ENCODE results near the gene DYDC2. TPM values are rescaled to one million over a fixed set of nuclear protein-coding genes. Genes with fewer than 3 reads are reported as not detected.
A peak's percentile ranks its signal among the peaks of the same experiment; 100 is the strongest.

The DYDC2 gene
- total and polyA plus RNA-seq, 2 donors (not counting 1 experiment from before 2014, with no cell fraction given): not detected

DNA sequence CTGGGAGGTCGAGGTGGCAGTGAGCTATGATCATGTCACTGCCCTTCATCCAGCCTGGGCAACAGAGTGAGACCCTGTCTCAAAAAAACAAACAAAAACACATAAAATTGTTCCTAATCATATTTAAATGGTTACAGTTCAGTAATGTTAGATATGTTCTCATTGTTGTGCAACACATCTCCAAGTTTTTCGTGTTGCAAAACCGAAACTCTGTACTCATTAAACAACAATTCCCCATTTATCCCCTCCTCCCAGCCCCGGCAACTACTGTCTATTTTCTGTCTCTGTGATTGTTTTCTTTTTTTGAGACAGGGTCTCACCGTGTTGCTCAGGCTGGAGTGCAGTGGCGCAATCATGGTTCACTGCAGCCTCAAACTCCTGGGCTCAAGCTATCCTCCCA is 35.7 kb downstream of the DYDC2 start:
- Histone ChIP-seq H4K20me1 (ENCODE audit: control insufficient read depth, extremely low read depth, insufficient read depth, low read length) (no peaks in the 10 kb centered on the region), H3K27ac (ENCODE audit: insufficient read depth, low read length) (no peak overlapping the region), H3K36me3 (ENCODE audit: control insufficient read depth, insufficient read depth, low read length) (no peaks in the 10 kb centered on the region), H3K79me2 (ENCODE audit: control insufficient read depth, insufficient read depth, low read length) (no peaks in the 10 kb centered on the region), H3K4me2 (ENCODE audit: extremely low read depth, insufficient read depth, low read length) (no peak overlapping the region), H3K9ac (ENCODE audit: insufficient read depth, low read length) (no peak overlapping the region), H3K4me1 (ENCODE audit: control insufficient read depth, extremely low read depth, insufficient read depth, low read length) (no peaks in the 10 kb centered on the region), H3K4me3 (replicated peaks in 1 of 4; ENCODE audit: control extremely low read depth in 1 of 4, insufficient read depth in 1 of 4, low read depth in 3 of 4, low read length in 4 of 4) (no peak overlapping the region), H3K27me3 (ENCODE audit: control insufficient read depth, insufficient read depth, low read length) (no peaks in the 10 kb centered on the region), H2AFZ (ENCODE audit: low read length) (no peak overlapping the region), H3K9me3 (ENCODE audit: control insufficient read depth, insufficient read depth, low read depth, low read length) (no peaks in the 10 kb centered on the region)
- DNase-seq (ENCODE audit: low read depth in 2 of 2): peak in 1 of 2 donors; percentile 26
- TF ChIP-seq, protein P1, sequence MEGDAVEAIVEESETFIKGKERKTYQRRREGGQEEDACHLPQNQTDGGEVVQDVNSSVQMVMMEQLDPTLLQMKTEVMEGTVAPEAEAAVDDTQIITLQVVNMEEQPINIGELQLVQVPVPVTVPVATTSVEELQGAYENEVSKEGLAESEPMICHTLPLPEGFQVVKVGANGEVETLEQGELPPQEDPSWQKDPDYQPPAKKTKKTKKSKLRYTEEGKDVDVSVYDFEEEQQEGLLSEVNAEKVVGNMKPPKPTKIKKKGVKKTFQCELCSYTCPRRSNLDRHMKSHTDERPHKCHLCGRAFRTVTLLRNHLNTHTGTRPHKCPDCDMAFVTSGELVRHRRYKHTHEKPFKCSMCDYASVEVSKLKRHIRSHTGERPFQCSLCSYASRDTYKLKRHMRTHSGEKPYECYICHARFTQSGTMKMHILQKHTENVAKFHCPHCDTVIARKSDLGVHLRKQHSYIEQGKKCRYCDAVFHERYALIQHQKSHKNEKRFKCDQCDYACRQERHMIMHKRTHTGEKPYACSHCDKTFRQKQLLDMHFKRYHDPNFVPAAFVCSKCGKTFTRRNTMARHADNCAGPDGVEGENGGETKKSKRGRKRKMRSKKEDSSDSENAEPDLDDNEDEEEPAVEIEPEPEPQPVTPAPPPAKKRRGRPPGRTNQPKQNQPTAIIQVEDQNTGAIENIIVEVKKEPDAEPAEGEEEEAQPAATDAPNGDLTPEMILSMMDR (conservative IDR thresholded peaks at IDR 0.05 in 1 of 2, IDR thresholded peaks at IDR 0.05 in 1 of 2; ENCODE audit: low read depth in 1 of 2, low read length in 2 of 2): no peak
- TF ChIP-seq EZH2 (IDR thresholded peaks at IDR 0.05; ENCODE audit: low read length, missing control alignments): no peak

DNA sequence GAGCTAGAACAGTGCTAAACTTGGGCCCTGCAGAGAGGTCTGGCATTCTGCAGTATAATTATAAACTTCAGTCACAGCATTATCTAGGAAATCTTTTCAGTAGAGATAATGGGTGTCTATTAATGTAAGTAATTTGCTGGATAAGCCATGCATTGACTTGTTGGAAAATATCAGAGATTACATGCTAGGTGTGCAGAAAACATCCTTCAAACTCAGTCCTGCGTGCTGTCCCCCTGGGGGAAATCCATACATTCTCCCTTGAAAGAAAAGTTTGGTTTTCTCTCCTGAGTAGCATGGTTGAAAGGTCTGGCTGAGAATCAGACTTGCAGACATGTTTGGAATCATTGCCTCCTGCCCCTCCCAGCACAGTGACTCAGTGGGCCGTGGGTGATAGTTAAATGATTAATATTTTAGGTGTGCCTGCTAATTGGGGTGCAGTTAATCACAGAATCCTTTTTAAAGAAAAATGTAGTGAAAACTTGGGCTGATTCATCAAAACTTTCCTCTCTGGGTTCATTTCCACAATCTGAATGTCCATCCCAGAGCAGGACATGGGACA is 37.9 kb downstream of the DYDC2 start:
- no peaks in the 10 kb centered on the region for H3K27me3 ChIP-seq (ENCODE audit: control insufficient read depth, insufficient read depth, low read length)
- DNase-seq (ENCODE audit: low read depth in 2 of 2): no peak
- H3K36me3 ChIP-seq (ENCODE audit: control insufficient read depth, insufficient read depth, low read length): no peaks in the 10 kb centered on the region
- H3K4me1 ChIP-seq (ENCODE audit: control insufficient read depth, extremely low read depth, insufficient read depth, low read length): no peaks in the 10 kb centered on the region
- no peaks in the 10 kb centered on the region for H3K9me3 ChIP-seq (ENCODE audit: control insufficient read depth, insufficient read depth, low read depth, low read length)
- H3K9ac ChIP-seq (ENCODE audit: insufficient read depth, low read length): no peak overlapping the region
- no peaks in the 10 kb centered on the region for H4K20me1 ChIP-seq (ENCODE audit: control insufficient read depth, extremely low read depth, insufficient read depth, low read length)
- no peak overlapping the region for H3K4me2 ChIP-seq (ENCODE audit: extremely low read depth, insufficient read depth, low read length)
- H3K79me2 ChIP-seq (ENCODE audit: control insufficient read depth, insufficient read depth, low read length): no peaks in the 10 kb centered on the region
- H3K27ac ChIP-seq (ENCODE audit: insufficient read depth, low read length): no peak overlapping the region
- no peak overlapping the region for H3K4me3 ChIP-seq (replicated peaks in 1 of 4; ENCODE audit: control extremely low read depth in 1 of 4, insufficient read depth in 1 of 4, low read depth in 3 of 4, low read length in 4 of 4)
- H2AFZ ChIP-seq (ENCODE audit: low read length): no peak overlapping the region
- TF ChIP-seq, protein P1 (conservative IDR thresholded peaks at IDR 0.05 in 1 of 2, IDR thresholded peaks at IDR 0.05 in 1 of 2; ENCODE audit: low read depth in 1 of 2, low read length in 2 of 2): no peak
- no peak for TF ChIP-seq EZH2 (IDR thresholded peaks at IDR 0.05; ENCODE audit: low read length, missing control alignments)

DNA sequence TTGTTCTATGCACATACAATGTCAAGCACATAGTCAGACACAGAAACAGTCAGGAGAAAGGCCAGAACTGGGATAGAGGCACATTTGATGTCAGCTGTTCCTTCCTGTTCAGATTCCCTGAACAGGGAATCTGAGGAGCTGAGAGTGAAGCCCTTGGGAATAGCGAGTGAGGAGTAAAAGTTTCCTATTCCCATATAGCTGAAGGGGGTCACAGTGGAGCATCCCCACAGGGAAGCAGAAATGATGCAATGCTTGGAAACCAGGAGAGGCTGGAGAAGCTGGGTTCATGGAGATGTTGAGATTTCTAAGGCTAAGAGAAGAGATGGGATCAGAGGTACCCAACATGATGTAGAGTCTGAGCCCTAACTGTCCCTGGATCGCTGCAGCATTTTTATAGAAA is 40.4 kb downstream of the DYDC2 start:
- Histone ChIP-seq H3K4me3 (replicated peaks in 1 of 4; ENCODE audit: control extremely low read depth in 1 of 4, insufficient read depth in 1 of 4, low read depth in 3 of 4, low read length in 4 of 4) (no peak overlapping the region), H2AFZ (ENCODE audit: low read length) (no peak overlapping the region), H3K9me3 (ENCODE audit: control insufficient read depth, insufficient read depth, low read depth, low read length) (no peaks in the 10 kb centered on the region), H3K27ac (ENCODE audit: insufficient read depth, low read length) (no peak overlapping the region), H3K27me3 (ENCODE audit: control insufficient read depth, insufficient read depth, low read length) (no peaks in the 10 kb centered on the region), H3K4me1 (ENCODE audit: control insufficient read depth, extremely low read depth, insufficient read depth, low read length) (no peaks in the 10 kb centered on the region), H3K4me2 (ENCODE audit: extremely low read depth, insufficient read depth, low read length) (no peak overlapping the region), H4K20me1 (ENCODE audit: control insufficient read depth, extremely low read depth, insufficient read depth, low read length) (no peaks in the 10 kb centered on the region), H3K9ac (ENCODE audit: insufficient read depth, low read length) (no peak overlapping the region), H3K79me2 (ENCODE audit: control insufficient read depth, insufficient read depth, low read length) (no peaks in the 10 kb centered on the region), H3K36me3 (ENCODE audit: control insufficient read depth, insufficient read depth, low read length) (no peaks in the 10 kb centered on the region)
- TF ChIP-seq EZH2 (IDR thresholded peaks at IDR 0.05; ENCODE audit: low read length, missing control alignments): no peak
- TF ChIP-seq, protein P1 (conservative IDR thresholded peaks at IDR 0.05 in 1 of 2, IDR thresholded peaks at IDR 0.05 in 1 of 2; ENCODE audit: low read depth in 1 of 2, low read length in 2 of 2): no peak
- DNase-seq (ENCODE audit: low read depth in 2 of 2): no peak
